Upper lobe of left lung (tissue), 6 donors: ENCODE results near the gene TTLL8. TPM values are rescaled to one million over a fixed set of nuclear protein-coding genes. Genes with fewer than 3 reads are reported as not detected.
"Not testable (repeated sequence)": the region's sequence is repeated elsewhere in the genome, so short reads cannot be mapped to it uniquely, and the experiment has no call there.

ENCODE experiments used
- ATAC-seq, 2 donors: fragments of 200-7000 bp; cut with Tn5 transposase; one replicate each; pipeline ENCODE4 v1.9.1; 2022; ENCODE audit warnings: mild to moderate bottlenecking in 2 of 2, moderate library complexity in 2 of 2; ENCODE audit not compliant: low FRiP score in 2 of 2
- DNase-seq, 2 donors: peaks; one replicate each; pipeline ENCODE4 v3.0.0-alpha.2; 2019 to 2020
- H3K27ac ChIP-seq, 4 donors: fragments of 200-600 bp; sonication (generic); one replicate each; pipeline ENCODE4 v1.5.1; 2016 to 2019
- H3K27me3 ChIP-seq, 4 donors: fragments of 200-600 bp; sonication (generic); one replicate each; pipeline ENCODE4 v1.5.1; 2017 to 2019
- H3K36me3 ChIP-seq, 4 donors: fragments of 200-600 bp; sonication (generic); one replicate each; pipeline ENCODE4 v1.5.1; 2016 to 2019
- H3K4me1 ChIP-seq, 4 donors: fragments of 200-600 bp; sonication (generic); one replicate each; pipeline ENCODE4 v1.5.1; 2018 to 2019
- H3K4me3 ChIP-seq, 4 donors: fragments of 200-600 bp; sonication (generic); one replicate each; pipeline ENCODE4 v1.5.1; 2017 to 2019; ENCODE audit warnings: mild to moderate bottlenecking in 2 of 4, moderate library complexity in 1 of 4
- H3K9me3 ChIP-seq, 4 donors: fragments of 200-600 bp; sonication (generic); one replicate each; pipeline ENCODE4 v1.5.1; 2018 to 2019
- EP300 ChIP-seq, 4 donors: sonication (generic); formaldehyde crosslinking; IDR thresholded peaks; one replicate each; pipeline ENCODE4 v1.5.1; 2017; ENCODE audit warnings: antibody characterized with exemption in 4 of 4, control low read depth in 2 of 4
- POLR2A ChIP-seq, 4 donors: fragments of 450-650 bp; IDR thresholded peaks; one replicate each; pipeline ENCODE4 v1.5.1; 2016 to 2017; ENCODE audit warnings: antibody characterized with exemption in 4 of 4, mild to moderate bottlenecking in 2 of 4
- POLR2AphosphoS5 ChIP-seq, 2 donors: sonication (generic); formaldehyde crosslinking; IDR thresholded peaks; one replicate each; pipeline ENCODE4 v1.5.1; 2017; ENCODE audit warnings: antibody characterized with exemption in 2 of 2
- WGBS, 2 donors: methylation state at CpG; one replicate each; pipeline ENCODE4 v1.1.5; 2017 to 2018; 5-methylcytosine and 5-hydroxymethylcytosine counted together
- total RNA-seq, 6 donors: library from RNA; depleted of rRNA in 4 of 6; stranded (reverse); fragments of >200 nt in 4 of 6; gene quantifications; one replicate each; pipeline versions ENCODE4 v1.1.0 to v1.2.1, GENCODE V29; 2016 to 2021
- TF ChIP-seq, protein P1 (sequence below), 6 experiments: fragments of 450-650 bp in 4 of 6; fragments of 200-600 bp in 2 of 6; sonication (generic) in 2 of 6; IDR thresholded peaks; one replicate each; pipeline ENCODE4 v1.5.1; 2016 to 2019; ENCODE audit warnings: antibody characterized with exemption in 6 of 6
- donor health status: DM: no; HTN: no; CAD: no; lungs with moderate emphysema.
- donor health status: DM: no; HTN: yes; CAD: no; lungs with severe emphysema.

The TTLL8 gene
- total RNA-seq, 6 donors from 2014 or later = not detected

DNA sequence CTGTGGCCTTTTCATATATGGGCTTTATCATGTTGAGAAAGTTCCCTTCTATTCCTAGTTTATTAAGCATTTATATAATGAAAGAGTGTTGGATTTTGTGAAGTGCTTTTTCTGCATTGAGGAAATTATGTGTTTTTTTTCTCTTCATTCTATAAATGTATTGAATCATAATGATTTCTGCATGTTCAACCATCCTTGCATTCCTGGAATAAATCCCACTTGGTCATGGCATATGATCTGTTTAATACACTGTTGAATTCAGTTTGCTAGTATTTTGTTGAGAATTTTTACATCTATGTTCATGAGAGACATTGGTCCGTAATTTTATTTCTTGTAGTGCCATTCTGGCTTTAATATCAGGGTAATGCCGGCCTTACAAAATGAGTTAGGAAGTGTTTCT, 71.8 kb downstream of the TTLL8 start:
- Histone ChIP-seq H3K4me3 (no peak overlapping the region), H3K27ac (no peak overlapping the region), H3K4me1 (peaks cover 9 to 15% (median 11%) of the 10 kb centered on the region in 4 donors), H3K36me3 (no peaks in the 10 kb centered on the region), H3K27me3 (peaks cover 2 to 12% (median 10%) of the 10 kb centered on the region in 4 donors), H3K9me3 (peaks cover 3 to 19% (median 7%) of the 10 kb centered on the region in 4 donors)
- DNase-seq (no peak), ATAC-seq (no peak)
- 75 to 97% methylated on average over 2 of the region's 2 CpGs for WGBS, 2 donors
- TF ChIP-seq EP300 (IDR thresholded peaks at IDR 0.05) (no peak), POLR2AphosphoS5 (IDR thresholded peaks at IDR 0.05) (no peak)
- TF ChIP-seq, protein P1, sequence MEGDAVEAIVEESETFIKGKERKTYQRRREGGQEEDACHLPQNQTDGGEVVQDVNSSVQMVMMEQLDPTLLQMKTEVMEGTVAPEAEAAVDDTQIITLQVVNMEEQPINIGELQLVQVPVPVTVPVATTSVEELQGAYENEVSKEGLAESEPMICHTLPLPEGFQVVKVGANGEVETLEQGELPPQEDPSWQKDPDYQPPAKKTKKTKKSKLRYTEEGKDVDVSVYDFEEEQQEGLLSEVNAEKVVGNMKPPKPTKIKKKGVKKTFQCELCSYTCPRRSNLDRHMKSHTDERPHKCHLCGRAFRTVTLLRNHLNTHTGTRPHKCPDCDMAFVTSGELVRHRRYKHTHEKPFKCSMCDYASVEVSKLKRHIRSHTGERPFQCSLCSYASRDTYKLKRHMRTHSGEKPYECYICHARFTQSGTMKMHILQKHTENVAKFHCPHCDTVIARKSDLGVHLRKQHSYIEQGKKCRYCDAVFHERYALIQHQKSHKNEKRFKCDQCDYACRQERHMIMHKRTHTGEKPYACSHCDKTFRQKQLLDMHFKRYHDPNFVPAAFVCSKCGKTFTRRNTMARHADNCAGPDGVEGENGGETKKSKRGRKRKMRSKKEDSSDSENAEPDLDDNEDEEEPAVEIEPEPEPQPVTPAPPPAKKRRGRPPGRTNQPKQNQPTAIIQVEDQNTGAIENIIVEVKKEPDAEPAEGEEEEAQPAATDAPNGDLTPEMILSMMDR (IDR thresholded peaks at IDR 0.05) = no peak

DNA sequence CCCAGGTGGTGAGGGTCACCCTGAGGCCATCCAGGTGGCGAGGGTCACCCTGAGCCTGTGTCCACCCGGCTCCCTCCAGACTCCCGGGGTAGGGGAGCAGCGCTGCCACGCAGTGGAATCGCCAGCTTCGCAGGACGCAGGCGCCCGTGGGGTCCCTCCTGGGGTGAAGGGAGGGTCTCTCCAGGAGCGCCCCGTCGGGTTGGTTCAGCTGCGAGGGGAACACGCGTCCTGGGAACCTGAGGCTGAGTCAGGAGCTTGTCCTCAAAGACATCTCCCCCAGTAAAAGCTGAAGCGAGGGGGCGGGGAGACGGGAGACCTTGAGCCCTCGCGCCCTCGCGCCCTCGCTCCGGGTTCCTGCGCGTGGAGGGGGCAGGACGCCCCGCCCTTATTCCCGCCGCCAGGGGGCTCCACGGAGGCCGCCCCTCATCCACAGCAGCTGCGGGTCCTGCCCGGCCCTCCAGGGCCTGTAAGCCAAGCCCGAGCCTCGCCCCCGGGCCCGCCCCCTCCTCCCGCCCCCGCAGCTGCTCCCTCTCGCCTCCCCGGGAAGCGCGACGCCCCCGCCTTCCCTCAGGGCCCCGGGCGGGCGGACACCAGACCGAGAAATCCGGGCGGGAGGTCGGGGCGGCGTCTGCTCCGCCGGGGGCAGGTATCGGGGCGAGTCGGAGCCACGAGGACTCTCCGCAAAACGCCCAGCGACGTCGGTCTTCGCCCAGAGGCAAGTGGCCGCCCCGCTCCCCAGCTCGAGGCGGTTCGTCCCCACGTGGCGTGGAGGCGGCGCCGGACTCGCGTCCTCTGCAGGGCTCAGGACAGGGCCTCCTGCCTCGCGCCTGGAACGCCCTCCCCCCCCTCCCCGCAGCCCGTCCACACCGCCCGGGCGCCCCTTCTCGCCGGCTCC, 74.7 kb downstream of the TTLL8 start:
- Histone ChIP-seq H3K27me3 (peaks cover 2 to 12% (median 10%) of the 10 kb centered on the region in 4 donors), H3K4me3 (peak overlapping the region in 3 of 4 donors; percentile 27 to 41 (median 40)), H3K36me3 (no peaks in the 10 kb centered on the region), H3K27ac (no peak overlapping the region), H3K9me3 (peaks cover 3 to 10% (median 7%) of the 10 kb centered on the region in 4 donors), H3K4me1 (peaks cover 9 to 15% (median 11%) of the 10 kb centered on the region in 4 donors)
- WGBS, 2 donors = 13 to 18% methylated on average over 10 to 55 of the region's 90 CpGs
- ATAC-seq (peak; percentile 49 to 66), DNase-seq (peak in 1 of 2 donors; percentile 88)
- TF ChIP-seq, protein P1 (IDR thresholded peaks at IDR 0.05) = peak in 5 of 6 experiments; percentile 37 to 51 (median 48)
- no peak for TF ChIP-seq POLR2A (IDR thresholded peaks at IDR 0.05)

DNA sequence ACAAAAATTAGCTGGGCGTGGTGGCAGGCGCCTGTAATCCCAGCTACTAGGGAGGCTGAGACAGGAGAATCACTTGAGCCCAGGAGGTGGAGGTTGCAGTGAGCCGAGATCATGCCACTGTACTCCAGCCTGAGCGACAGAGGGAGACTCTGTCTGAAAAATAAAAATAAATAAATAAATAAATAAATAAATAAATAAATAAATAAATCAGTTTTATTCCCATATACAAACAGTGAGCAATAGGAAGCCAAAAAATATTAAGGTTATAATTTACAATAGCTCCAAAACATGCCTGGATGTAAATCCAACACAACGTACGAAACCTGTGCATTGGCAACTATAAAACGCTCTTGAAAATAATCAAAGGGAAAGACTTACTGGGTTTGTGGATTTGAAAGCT, 76.3 kb downstream of the TTLL8 start:
- WGBS, 2 donors = 95 to 97% methylated on average over 7 of the region's 7 CpGs
- DNase-seq, H3K36me3 ChIP-seq, H3K4me3 ChIP-seq, ATAC-seq, H3K27ac ChIP-seq: not testable (repeated sequence)
- Histone ChIP-seq H3K9me3 (peaks cover 3 to 10% (median 7%) of the 10 kb centered on the region in 4 donors), H3K4me1 (peaks cover 9 to 15% (median 11%) of the 10 kb centered on the region in 4 donors), H3K27me3 (peaks cover 2 to 12% (median 10%) of the 10 kb centered on the region in 4 donors)

DNA sequence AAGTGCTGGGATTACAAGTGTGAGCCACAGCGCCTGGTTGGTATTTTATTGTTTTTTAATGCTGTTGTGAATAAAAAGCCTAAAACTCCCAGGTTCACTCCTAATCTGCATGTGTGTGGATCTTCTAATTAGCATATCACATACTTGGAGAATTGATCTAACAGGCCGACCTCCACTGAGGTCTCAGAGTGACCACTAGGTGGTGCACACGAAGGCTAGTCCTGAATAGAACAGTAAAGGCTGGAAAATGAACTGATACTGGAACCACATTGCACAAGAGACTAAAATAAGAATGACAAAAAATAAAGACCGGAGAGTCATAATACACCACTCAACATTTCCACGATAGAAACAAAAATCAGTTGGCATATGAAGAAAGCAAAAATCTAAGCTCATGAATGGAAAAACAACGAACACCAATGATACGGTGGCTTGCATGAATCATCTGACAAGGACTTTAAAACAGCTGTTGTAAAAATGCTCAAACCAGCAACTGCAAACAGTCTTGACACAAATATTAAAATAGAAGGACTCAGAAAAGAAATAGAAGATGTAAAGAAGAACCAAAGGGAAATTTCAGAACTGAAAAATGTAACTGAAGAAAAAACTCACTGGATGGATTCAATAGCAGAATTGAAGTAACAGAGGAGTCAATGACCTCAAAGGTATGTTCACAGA, 78.4 kb downstream of the TTLL8 start:
- H3K4me1 ChIP-seq = peaks cover 9 to 22% (median 11%) of the 10 kb centered on the region in 4 donors
- no peak overlapping the region for H3K4me3 ChIP-seq
- WGBS, 2 donors = 51 to 57% methylated on average over 7 of the region's 7 CpGs
- H3K27ac ChIP-seq = no peak overlapping the region
- ATAC-seq (peak; percentile 74 to 80), DNase-seq (peak in 1 of 2 donors; percentile 63)
- no peaks in the 10 kb centered on the region for H3K9me3 ChIP-seq
- no peaks in the 10 kb centered on the region for H3K36me3 ChIP-seq
- H3K27me3 ChIP-seq = peaks cover 2 to 12% (median 10%) of the 10 kb centered on the region in 4 donors
- no peak for TF ChIP-seq POLR2A (IDR thresholded peaks at IDR 0.05)
- TF ChIP-seq POLR2AphosphoS5 (IDR thresholded peaks at IDR 0.05) = no peak
- TF ChIP-seq EP300 (IDR thresholded peaks at IDR 0.05) = no peak
- TF ChIP-seq, protein P1 (IDR thresholded peaks at IDR 0.05) = peak; percentile 59 to 74 (median 64)

DNA sequence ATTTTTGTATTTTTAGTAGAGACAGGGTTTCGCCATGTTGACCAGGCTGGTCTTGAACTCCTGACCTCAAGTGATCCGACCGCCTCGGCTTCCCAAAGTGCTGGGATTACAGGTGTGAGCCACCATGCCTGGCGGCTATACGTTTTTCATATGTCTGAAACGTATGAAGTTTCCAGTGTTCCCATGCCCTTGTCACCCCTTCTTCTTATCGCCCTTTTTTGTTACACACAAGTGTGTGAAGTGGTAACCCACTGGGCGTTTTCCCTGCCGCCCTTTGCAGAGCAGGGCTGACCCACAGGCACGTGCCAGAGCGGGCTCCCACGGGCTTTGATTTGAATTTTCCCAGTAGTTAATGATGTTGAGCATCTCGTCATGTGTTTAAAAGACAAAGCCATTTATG, 80.5 kb downstream of the TTLL8 start:
- no peak for TF ChIP-seq EP300 (IDR thresholded peaks at IDR 0.05)
- TF ChIP-seq, protein P1 (IDR thresholded peaks at IDR 0.05) = no peak
- no peak for TF ChIP-seq POLR2A (IDR thresholded peaks at IDR 0.05)
- no peak for TF ChIP-seq POLR2AphosphoS5 (IDR thresholded peaks at IDR 0.05)
- ATAC-seq (no peak), DNase-seq (peak in 1 of 2 donors; percentile 22)
- Histone ChIP-seq H3K27ac (no peak overlapping the region), H3K4me1 (peaks cover 0 to 7% (median under 1%) of the 10 kb centered on the region in 4 donors), H3K9me3 (no peaks in the 10 kb centered on the region), H3K4me3 (no peak overlapping the region), H3K36me3 (no peaks in the 10 kb centered on the region), H3K27me3 (no peaks in the 10 kb centered on the region)
- WGBS, 2 donors = 85 to 89% methylated on average over 14 of the region's 14 CpGs
